GM18951 (cell line): Measurements from ENCODE around the gene GARIN5A.

Experiments used
- POLR2A ChIP-seq: IDR thresholded peaks from 4 replicates; pipeline ENCODE4 v1.6.1; 2011; ENCODE audit warnings: mild to moderate bottlenecking; ENCODE audit not compliant: insufficient read length, insufficient read depth; ENCODE audit errors: extremely low read depth
- in situ Hi-C: fragments of 300-500 bp; cut with MboI; formaldehyde crosslinking; loops from one replicate; pipeline ENCODE4 v1.12.0; 2022; ENCODE audit warnings: low sequenced_read_pairs, mixed read lengths, inconsistent platforms; ENCODE audit not compliant: unreplicated experiment

Gene GARIN5A

GRCh38 chr19:50512112-50512998 is 35.7 kb upstream of the GARIN5A start:
- in situ Hi-C loops, result no loop called here
- TF ChIP-seq POLR2A, result no peak

GRCh38 chr19:50511069-50511822 is 34.6 kb upstream of the GARIN5A start, which contains the start of gene JOSD2:
Gene JOSD2, minus strand, starts transcription at chr19:50511191. Its CDS starts 760 bp downstream, at chr19:50510431.
- in situ Hi-C loops, result no loop called here
- peak; percentile 64 for TF ChIP-seq POLR2A

DNA sequence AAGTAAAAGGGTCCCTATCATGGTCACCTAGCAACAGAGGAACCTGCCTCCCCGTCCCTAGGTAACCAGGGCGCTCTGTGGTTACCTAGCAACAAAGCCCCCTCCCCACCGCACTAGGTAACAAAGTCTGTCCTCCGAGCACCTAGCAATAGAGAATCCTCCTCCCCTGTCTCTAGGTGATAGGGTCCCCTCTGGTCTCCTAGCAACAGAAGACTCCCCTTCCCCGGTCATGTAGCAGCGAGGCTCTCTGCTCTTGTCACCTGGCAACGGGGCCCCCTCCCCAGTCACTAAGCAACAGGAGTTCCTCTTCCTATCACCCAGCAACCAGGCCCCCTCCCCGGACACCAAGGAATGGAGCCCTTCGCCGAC is 34.0 kb upstream of the GARIN5A start:
- no peak for TF ChIP-seq POLR2A
- in situ Hi-C loops, result no loop called here

DNA sequence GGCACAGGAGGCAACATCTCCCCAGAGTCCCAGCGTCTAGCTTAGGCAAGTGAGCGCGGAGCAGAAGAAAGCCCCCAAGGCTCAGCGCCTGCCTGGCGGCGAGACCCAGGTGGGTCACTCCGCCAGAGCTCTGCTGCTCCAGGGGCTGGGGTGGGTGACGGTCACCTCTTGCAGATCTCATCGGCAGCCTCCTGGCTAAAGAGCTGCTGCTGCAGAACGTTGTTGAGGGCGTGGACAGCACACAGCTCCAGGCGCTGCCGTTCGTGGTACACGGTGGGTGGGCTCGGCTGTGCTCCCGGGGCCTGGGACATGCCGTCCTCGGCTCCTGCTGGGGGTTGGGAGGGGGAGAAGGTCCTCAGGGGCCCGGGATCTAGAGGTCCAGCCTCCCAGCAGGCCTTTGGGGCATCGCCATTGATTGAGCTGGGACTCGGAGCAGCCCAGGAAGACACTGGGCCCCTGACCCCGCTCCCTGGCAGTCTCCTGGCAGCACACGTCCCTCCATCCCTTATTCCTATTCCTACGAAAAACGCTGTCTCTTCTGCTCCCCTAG is 33.5 kb upstream of the GARIN5A start:
- in situ Hi-C loops, result no loop called here

GRCh38 chr19:50509366-50509765 is 32.7 kb upstream of the GARIN5A start:
- TF ChIP-seq POLR2A, result no peak
- in situ Hi-C loops, result no loop called here

More for the DNA sequence above, 33.5 kb upstream of the GARIN5A start:
- no peak for TF ChIP-seq POLR2A

- TF ChIP-seq POLR2A, result no peak
- in situ Hi-C loops, result no loop called here
Measured at GRCh38 chr19:50508843-50509190, 32.2 kb upstream of the GARIN5A start.

DNA sequence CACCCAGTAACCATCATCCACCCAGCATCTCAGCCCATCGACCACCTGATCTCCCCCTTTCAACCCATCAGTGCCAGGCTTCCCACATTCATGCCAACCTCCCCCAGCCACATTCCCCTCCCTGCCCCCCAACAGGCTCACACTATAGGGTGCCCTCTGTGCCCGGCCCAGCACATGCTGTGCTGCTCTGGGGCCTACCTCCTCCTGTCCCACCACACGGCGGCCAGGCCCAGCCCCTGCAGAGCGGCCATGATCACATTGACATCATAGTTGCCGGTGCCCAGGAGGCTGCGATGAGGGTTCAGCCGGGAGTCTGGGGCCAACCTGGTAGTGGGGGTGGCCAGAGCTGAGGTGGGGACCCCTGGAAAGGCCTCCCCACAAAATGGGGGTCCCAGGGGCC is 30.7 kb upstream of the GARIN5A start:
- TF ChIP-seq POLR2A, result no peak
- in situ Hi-C loops, result no loop called here

DNA sequence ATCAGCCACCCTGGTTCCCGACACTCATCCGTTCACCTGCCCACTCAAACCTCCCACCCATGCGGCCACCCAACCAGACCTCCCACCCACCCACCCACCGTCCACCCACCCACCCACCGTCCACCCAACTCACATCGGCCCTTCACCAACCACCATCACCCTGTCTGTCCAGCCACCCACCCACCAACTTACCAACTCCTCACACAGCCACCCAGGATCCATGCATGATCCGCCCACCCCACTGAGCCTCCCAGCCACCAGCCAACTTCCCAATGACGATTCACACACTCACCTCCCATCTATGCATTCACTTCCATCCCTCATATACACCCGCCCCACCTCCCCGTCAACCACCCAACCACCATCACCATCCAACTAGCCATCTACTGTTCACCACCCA is 30.1 kb upstream of the GARIN5A start:
- TF ChIP-seq POLR2A, result no peak
- in situ Hi-C loops, result no loop called here

- no peak for TF ChIP-seq POLR2A
- in situ Hi-C loops, result no loop called here
Measured at GRCh38 chr19:50505856-50506611, 29.4 kb upstream of the GARIN5A start.

DNA sequence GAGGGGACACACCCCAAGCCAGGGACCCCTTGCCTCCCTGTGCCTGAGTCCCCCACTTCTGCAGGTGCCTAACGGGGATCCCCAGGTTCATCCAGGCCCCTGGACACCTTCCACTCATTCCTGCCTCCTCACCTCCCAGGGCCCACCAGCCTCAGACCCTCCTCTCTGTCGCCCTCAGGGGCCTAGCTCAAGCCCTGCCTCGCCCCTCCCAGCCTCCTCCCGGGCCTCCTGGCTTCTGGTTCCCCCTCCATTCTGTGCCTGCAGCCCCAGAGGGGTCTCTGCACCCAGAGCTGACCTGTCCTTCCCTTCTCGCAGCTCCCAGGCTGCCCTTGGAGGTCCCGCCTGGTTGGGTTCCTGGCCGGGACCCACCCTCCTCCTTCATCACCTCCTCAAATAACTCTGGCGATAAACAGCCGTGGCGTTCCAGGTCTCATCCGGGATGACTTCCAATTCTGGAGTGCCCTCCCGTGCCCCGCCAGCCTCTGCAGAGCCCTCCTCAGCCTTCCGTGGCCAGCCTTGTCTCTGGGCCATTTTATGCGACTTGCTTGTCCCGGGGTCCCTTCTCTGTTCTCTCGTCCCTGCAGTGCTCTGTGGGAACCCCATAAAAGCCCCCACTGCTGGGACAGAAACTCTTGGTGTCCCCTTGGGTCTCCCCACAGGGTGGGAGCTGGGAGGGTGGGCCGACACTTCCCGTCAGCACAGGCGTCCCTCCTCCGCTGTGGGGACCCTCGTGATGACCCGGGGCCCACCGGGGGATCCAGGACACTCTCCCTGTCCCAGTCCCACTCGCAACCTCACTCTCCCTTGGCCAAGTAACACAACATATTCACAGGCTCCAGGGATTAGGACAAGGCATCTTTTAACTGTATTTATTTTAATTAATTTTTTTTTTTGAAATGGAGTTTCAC is 25.2 kb upstream of the GARIN5A start:
- in situ Hi-C loops, result no loop called here
- no peak for TF ChIP-seq POLR2A

DNA sequence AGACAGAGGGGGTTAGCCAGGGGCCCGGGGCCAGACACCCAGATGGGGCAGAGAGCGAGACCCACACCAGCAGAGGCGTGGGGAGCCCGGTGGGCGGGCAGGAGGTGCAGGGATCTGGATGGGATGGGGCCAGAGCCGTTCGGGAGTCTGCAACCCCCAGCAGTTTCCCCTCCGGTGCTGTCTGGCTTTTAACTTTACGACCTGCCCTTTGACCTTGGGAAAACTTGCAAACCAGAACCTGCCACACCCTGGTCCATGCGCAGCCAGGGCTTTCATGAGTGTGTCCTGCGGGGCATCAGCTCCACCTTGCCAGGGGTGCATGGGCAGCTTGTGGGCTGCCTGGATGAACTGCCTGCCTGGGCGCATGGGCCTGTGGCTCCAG is 24.5 kb upstream of the GARIN5A start:
- in situ Hi-C loops, result no loop called here
- TF ChIP-seq POLR2A, result no peak

DNA sequence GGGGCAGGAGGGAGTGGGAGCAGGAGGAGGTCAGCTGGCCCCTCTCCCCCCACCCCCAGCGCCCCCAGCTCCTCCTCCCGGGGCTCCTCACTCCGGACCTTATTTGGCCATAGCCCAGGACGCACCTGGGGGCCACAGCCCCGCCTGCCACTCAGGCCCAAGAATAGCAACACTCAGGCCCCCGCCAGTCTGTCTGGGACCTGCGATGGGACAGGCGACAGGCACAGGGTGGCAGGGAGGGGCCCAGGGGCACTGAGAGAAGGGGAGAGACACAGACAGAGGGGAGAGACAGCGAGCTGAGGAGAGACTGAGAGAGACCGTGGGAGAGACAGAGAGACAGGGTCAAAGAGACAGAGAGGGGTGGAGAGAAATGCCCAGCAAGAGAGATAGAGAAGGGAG is 24.1 kb upstream of the GARIN5A start:
- no peak for TF ChIP-seq POLR2A
- in situ Hi-C loops, result no loop called here
